HEK293T (cell line): ENCODE measurements around the gene RCAN2.

Experiments
- ARNT ChIP-seq: fragments of 450-650 bp; IDR thresholded peaks from 2 replicates; pipeline ENCODE4 v1.6.1; 2017; ENCODE audit warnings: mild to moderate bottlenecking
- BHLHE40 ChIP-seq: fragments of 450-650 bp; IDR thresholded peaks from 2 replicates; pipeline ENCODE4 v1.6.1; 2016; ENCODE audit warnings: mild to moderate bottlenecking, moderate library complexity, borderline replicate concordance
- CTBP1 ChIP-seq: fragments of 450-650 bp; IDR thresholded peaks from 2 replicates; pipeline ENCODE4 v1.6.1; 2016; ENCODE audit warnings: borderline replicate concordance
- ELF4 ChIP-seq: fragments of 450-650 bp; IDR thresholded peaks from 2 replicates; pipeline ENCODE4 v1.6.1; 2017; ENCODE audit warnings: antibody characterized with exemption
- FOXK2 ChIP-seq: fragments of 450-650 bp; IDR thresholded peaks from 2 replicates; pipeline ENCODE4 v1.6.1; 2016; ENCODE audit warnings: mild to moderate bottlenecking
- LEF1 ChIP-seq: fragments of 450-650 bp; IDR thresholded peaks from 2 replicates; pipeline ENCODE4 v1.6.1; 2017; ENCODE audit warnings: mild to moderate bottlenecking, borderline replicate concordance
- NFRKB ChIP-seq: fragments of 450-650 bp; IDR thresholded peaks from 2 replicates; pipeline ENCODE4 v1.6.1; 2016; ENCODE audit warnings: mild to moderate bottlenecking, moderate library complexity
- SUZ12 ChIP-seq: fragments of 450-650 bp; IDR thresholded peaks from 2 replicates; pipeline ENCODE4 v1.6.1; 2016; ENCODE audit warnings: mild to moderate bottlenecking
- TARDBP ChIP-seq: fragments of 450-650 bp; IDR thresholded peaks from 2 replicates; pipeline ENCODE4 v1.6.1; 2016

DNA sequence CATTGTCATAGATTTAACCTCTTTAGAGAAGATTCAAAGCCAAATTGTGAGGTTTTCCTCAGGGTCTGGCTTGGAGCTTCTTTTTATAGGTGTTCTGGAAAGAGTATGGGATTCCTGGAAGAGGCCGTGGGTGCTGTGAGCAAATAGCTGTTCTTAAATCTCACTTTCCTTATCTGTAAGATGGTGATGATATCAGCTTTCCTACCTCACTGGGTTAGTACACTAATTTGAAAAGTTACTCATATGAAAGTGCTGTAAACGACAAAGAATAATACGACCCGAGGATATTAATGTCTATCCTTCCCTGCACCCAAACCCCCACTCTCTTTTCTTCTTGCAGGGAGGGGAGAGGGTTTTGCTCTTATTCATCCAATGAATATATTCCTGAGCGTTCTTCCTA lies 203.6 kb downstream of the RCAN2 start:
- TF ChIP-seq SUZ12 (no peak), LEF1 (no peak), TARDBP (no peak), NFRKB (no peak), CTBP1 (no peak), ARNT (no peak), BHLHE40 (no peak), ELF4 (no peak), FOXK2 (no peak)
